Measurements from ENCODE around the gene CTDSPL.
A peak's percentile ranks its signal among the peaks of the same experiment; 100 is the strongest.

Gene CTDSPL

DNA sequence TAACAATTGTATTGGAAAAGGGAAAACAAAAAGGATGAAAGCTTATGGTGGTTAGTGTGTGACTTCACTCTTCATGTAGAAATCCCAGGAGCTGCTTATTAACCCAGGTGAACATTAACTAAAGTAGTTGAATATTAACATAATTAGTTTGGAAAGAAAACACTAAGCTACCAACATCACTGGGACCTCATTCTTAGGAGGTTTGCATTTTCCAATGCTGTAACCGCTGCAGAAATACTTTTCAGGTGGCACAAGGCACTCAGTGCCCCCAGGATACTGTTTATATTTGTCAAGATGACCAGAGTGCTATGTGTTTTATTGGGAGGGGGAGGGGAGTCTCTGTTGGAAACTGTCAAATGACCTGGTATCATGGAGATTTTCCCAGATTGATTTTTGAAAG, 103.0 kb downstream of the CTDSPL start:
- TF ChIP-seq, protein P1, sequence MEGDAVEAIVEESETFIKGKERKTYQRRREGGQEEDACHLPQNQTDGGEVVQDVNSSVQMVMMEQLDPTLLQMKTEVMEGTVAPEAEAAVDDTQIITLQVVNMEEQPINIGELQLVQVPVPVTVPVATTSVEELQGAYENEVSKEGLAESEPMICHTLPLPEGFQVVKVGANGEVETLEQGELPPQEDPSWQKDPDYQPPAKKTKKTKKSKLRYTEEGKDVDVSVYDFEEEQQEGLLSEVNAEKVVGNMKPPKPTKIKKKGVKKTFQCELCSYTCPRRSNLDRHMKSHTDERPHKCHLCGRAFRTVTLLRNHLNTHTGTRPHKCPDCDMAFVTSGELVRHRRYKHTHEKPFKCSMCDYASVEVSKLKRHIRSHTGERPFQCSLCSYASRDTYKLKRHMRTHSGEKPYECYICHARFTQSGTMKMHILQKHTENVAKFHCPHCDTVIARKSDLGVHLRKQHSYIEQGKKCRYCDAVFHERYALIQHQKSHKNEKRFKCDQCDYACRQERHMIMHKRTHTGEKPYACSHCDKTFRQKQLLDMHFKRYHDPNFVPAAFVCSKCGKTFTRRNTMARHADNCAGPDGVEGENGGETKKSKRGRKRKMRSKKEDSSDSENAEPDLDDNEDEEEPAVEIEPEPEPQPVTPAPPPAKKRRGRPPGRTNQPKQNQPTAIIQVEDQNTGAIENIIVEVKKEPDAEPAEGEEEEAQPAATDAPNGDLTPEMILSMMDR (IDR thresholded peaks at IDR 0.05; ENCODE audit: low read length, missing control alignments): no peak
- no peak overlapping the region for H3K4me3 ChIP-seq (replicated peaks; ENCODE audit: low read depth, low read length)
- no peak for DNase-seq (ENCODE audit: low read depth)

DNA sequence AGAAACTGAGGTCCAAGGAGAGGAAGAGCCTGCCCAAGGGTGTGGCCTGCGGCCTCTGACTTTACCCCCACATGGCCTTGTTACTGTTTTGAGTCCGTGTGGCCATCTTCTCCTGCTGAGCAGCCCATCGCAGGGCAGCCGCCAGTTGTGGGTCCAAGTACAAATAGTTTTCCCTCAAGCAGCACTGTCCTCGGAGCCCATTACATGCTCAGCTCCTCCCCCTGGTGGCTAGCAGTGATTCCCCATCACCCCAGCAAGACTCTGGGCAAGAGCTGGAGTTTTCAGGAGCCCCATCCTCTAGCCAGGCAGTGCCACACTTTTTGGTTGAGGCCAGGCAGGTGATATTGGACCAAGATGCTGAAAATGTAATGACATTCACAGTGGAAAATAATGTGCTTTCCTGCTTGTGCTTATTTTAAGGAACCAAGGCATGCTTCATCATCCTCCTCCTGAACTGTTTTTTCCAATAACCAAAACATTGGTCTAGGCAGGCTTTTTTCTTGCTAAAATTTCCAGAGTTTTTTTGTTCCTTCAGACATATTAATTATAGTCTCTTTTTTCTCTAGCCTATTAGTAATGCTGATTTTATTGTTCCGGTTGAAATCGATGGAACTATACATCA, 105.7 kb downstream of the CTDSPL start:
- H3K4me3 ChIP-seq (replicated peaks; ENCODE audit: low read depth, low read length): no peak overlapping the region
- TF ChIP-seq, protein P1 (IDR thresholded peaks at IDR 0.05; ENCODE audit: low read length, missing control alignments): peak; percentile 99
- DNase-seq (ENCODE audit: low read depth): peak; percentile 78

DNA sequence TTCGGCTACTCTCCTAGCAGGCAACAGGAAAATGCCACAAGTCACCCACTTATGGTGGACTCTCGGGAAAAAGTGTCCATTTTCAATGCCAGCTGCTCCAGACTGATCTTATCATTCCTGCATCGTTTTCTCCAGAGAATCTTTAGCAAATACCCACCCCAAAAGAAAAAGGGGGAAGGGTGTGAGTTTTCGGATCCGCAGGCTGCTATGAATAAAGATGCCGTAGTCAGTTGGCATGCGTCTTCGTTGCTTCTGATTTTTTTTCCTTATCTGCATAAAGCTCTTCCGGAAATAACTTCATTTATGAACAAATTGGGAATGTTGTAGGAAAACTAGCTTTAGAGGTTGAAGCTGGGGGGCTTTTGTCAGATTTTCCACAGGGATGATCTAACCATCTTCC, 106.5 kb downstream of the CTDSPL start:
- TF ChIP-seq, protein P1 (IDR thresholded peaks at IDR 0.05; ENCODE audit: low read length, missing control alignments): no peak
- no peak for DNase-seq (ENCODE audit: low read depth)
- no peak overlapping the region for H3K4me3 ChIP-seq (replicated peaks; ENCODE audit: low read depth, low read length)

DNA sequence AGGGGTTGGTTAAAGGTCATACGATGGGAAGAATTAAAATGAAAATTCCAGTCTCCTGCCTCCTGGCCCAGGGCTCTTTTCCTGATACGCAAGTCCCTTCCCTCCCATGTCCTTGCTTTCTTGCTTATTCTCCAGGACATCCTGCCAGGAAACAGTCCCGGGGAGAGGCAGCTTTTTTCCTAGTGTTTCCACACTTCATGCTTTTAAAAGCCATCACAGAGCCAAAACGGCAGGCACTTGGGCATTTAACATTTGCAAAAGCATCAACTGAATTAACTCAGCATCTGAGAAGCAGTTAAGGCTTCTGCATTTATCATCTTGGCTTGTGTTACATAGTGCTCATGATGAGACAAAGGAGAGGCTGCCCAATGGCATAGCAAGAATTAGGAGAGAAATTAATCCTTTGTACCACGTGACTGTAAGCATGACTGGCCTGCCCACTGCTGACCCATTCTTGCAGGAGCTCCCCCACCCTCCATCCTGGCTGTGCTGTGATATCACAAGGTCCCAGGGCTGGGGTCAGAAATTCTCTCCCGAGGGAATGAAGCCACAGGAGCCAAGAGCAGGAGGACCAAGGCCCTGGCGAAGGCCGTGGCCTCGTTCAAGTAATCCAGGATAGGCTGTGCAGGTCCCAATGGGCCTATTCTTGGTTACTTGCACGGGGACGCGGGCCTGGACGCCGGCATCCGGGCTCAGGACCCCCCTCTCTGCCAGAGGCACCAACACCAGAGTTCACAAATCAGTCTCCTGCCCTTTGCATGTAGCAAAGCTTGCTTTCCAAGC, 107.3 kb downstream of the CTDSPL start:
- DNase-seq (ENCODE audit: low read depth): no peak
- no peak overlapping the region for H3K4me3 ChIP-seq (replicated peaks; ENCODE audit: low read depth, low read length)

DNA sequence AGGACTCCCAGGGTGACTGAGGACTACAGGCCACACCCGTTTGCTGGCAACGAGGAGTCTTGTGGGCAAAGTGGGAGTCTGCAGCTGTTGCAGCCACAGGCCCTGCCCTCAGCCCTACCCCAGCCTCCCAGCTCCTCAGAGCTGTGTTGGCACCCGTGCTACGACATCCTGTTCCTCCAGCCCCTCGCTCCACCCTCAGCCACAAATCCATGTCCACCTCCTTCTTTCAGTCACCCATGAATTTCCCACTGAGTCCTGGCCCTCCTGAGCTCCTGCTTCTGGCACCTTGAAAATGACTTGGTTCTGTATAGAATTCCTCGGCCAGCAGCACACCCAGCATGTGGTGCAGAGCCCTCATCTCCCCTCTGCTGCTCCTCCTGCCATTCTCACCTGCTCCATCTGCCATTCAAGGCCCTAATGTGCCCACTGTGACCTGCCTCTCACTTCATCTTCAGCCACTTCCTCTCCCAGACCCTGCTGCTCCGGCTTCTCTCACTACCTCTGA, 108.0 kb downstream of the CTDSPL start:
- TF ChIP-seq, protein P1 (IDR thresholded peaks at IDR 0.05; ENCODE audit: low read length, missing control alignments): no peak
- H3K4me3 ChIP-seq (replicated peaks; ENCODE audit: low read depth, low read length): no peak overlapping the region
- DNase-seq (ENCODE audit: low read depth): no peak

More for the DNA sequence above, 107.3 kb downstream of the CTDSPL start:
- TF ChIP-seq, protein P1 (IDR thresholded peaks at IDR 0.05; ENCODE audit: low read length, missing control alignments): no peak

DNA sequence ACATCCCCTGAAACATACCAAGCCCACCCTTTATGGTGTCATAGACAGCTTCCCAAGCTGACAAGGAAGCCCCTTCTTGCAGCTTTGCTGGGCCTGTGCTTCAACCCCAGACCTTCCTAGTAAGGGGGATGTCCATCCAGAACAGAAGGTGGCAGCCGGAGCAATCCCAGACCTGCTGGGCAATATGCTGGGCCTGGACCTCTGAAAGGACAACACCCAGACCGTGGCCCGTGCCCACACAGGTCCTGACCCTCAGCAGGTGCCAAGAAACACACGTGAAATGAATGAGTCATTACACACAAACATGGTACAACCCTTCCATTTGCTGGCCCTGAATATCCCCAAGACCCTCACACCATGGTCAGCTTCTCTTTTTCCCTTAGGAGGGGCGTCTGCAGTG, 109.1 kb downstream of the CTDSPL start:
- H3K4me3 ChIP-seq (replicated peaks; ENCODE audit: low read depth, low read length): no peak overlapping the region
- DNase-seq (ENCODE audit: low read depth): no peak
- TF ChIP-seq, protein P1 (IDR thresholded peaks at IDR 0.05; ENCODE audit: low read length, missing control alignments): no peak
